Measurements from ENCODE around the gene TFDP1. TPM values are rescaled to one million over a fixed set of nuclear protein-coding genes. Genes with fewer than 3 reads are reported as not detected.
A peak's percentile ranks its signal among the peaks of the same experiment; 100 is the strongest.

TFDP1 gene
- total RNA-seq, 4 donors from 2014 or later, result 30.7 to 42.2 (median 32.1) TPM

GRCh38 chr13:113567681-113568080 is 16.9 kb upstream of the TFDP1 start:
- TF ChIP-seq POLR2AphosphoS5 (IDR thresholded peaks at IDR 0.05), result no peak
- TF ChIP-seq EP300 (IDR thresholded peaks at IDR 0.05), result no peak
- no peak for TF ChIP-seq POLR2A (IDR thresholded peaks at IDR 0.05; ENCODE audit: low read depth)
- TF ChIP-seq CTCF (IDR thresholded peaks at IDR 0.05), result no peak
- 89% methylated on average over 4 of the region's 4 CpGs for WGBS
- Histone ChIP-seq H3K27ac (replicated peaks in 1 of 4) (no peak overlapping the region), H3K36me3 (no peaks in the 10 kb centered on the region), H3K9me3 (no peaks in the 10 kb centered on the region), H3K4me1 (peaks cover 0 to 2% (median 0%) of the 10 kb centered on the region in 4 donors), H3K4me3 (no peak overlapping the region), H3K27me3 (no peaks in the 10 kb centered on the region)
- intact Hi-C loops (cut with DNase I), result no loop called here
- DNase-seq (ENCODE audit: extremely low spot score), result peak; percentile 50

- TF ChIP-seq POLR2A (IDR thresholded peaks at IDR 0.05; ENCODE audit: low read depth) (no peak), POLR2AphosphoS5 (IDR thresholded peaks at IDR 0.05) (no peak), CTCF (IDR thresholded peaks at IDR 0.05) (no peak), EP300 (IDR thresholded peaks at IDR 0.05) (no peak)
- no peaks in the 10 kb centered on the region for H3K36me3 ChIP-seq
- no peak for DNase-seq (ENCODE audit: extremely low spot score)
- intact Hi-C loops (cut with DNase I), result no loop called here
- H3K4me3 ChIP-seq, result no peak overlapping the region
- no peaks in the 10 kb centered on the region for H3K4me1 ChIP-seq
- H3K9me3 ChIP-seq, result peaks cover 0 to 25% (median 21%) of the 10 kb centered on the region in 4 donors
- no peak overlapping the region for H3K27ac ChIP-seq (replicated peaks in 1 of 4)
- no peaks in the 10 kb centered on the region for H3K27me3 ChIP-seq
- 82% methylated on average over 3 of the region's 3 CpGs for WGBS
Observed at GRCh38 chr13:113573065-113573464, 11.5 kb upstream of the TFDP1 start.

- no peak for DNase-seq (ENCODE audit: extremely low spot score)
- TF ChIP-seq CTCF (IDR thresholded peaks at IDR 0.05) (no peak), POLR2AphosphoS5 (IDR thresholded peaks at IDR 0.05) (no peak), EP300 (IDR thresholded peaks at IDR 0.05) (no peak), POLR2A (IDR thresholded peaks at IDR 0.05; ENCODE audit: low read depth) (no peak)
- peaks cover 0 to 25% (median 21%) of the 10 kb centered on the region in 4 donors for H3K9me3 ChIP-seq
- no peak overlapping the region for H3K27ac ChIP-seq (replicated peaks in 1 of 4)
- H3K4me3 ChIP-seq, result no peak overlapping the region
- WGBS, result 74% methylated on average over 3 of the region's 3 CpGs
- intact Hi-C loops (cut with DNase I), result no loop called here
- H3K36me3 ChIP-seq, result no peaks in the 10 kb centered on the region
- H3K27me3 ChIP-seq, result no peaks in the 10 kb centered on the region
- no peaks in the 10 kb centered on the region for H3K4me1 ChIP-seq
Observed at GRCh38 chr13:113576597-113576996, 8.0 kb upstream of the TFDP1 start.

GRCh38 chr13:113577881-113578435 is 6.6 kb upstream of the TFDP1 start:
- Histone ChIP-seq H3K36me3 (no peaks in the 10 kb centered on the region), H3K27ac (replicated peaks in 1 of 4) (no peak overlapping the region), H3K4me1 (no peaks in the 10 kb centered on the region), H3K9me3 (peaks cover 0 to 25% (median 21%) of the 10 kb centered on the region in 4 donors), H3K4me3 (no peak overlapping the region), H3K27me3 (no peaks in the 10 kb centered on the region)
- intact Hi-C loops (cut with DNase I), result no loop called here
- DNase-seq (ENCODE audit: extremely low spot score), result peak; percentile 78
- no peak for TF ChIP-seq EP300 (IDR thresholded peaks at IDR 0.05)
- TF ChIP-seq POLR2AphosphoS5 (IDR thresholded peaks at IDR 0.05), result no peak
- TF ChIP-seq CTCF (IDR thresholded peaks at IDR 0.05), result no peak
- no peak for TF ChIP-seq POLR2A (IDR thresholded peaks at IDR 0.05; ENCODE audit: low read depth)
- 84% methylated on average over 2 of the region's 2 CpGs for WGBS

GRCh38 chr13:113579686-113580085 is 4.9 kb upstream of the TFDP1 start:
- TF ChIP-seq POLR2A (IDR thresholded peaks at IDR 0.05; ENCODE audit: low read depth), result no peak
- TF ChIP-seq CTCF (IDR thresholded peaks at IDR 0.05), result no peak
- TF ChIP-seq POLR2AphosphoS5 (IDR thresholded peaks at IDR 0.05), result no peak
- Histone ChIP-seq H3K4me1 (peaks cover 0 to 4% (median 2%) of the 10 kb centered on the region in 4 donors), H3K9me3 (peaks cover 0 to 25% (median 21%) of the 10 kb centered on the region in 4 donors), H3K27me3 (no peaks in the 10 kb centered on the region), H3K36me3 (no peaks in the 10 kb centered on the region), H3K27ac (replicated peaks in 1 of 4) (no peak overlapping the region), H3K4me3 (no peak overlapping the region)
- 79% methylated on average over 8 of the region's 8 CpGs for WGBS
- intact Hi-C loops (cut with DNase I), result no loop called here
- DNase-seq (ENCODE audit: extremely low spot score), result no peak
